Kidney (tissue), 14 donors: ENCODE data around the gene MDM2. TPM values are rescaled to one million over a fixed set of nuclear protein-coding genes. Genes with fewer than 3 reads are reported as not detected.
"Not testable (repeated sequence)": the region's sequence is repeated elsewhere in the genome, so short reads cannot be mapped to it uniquely, and the experiment has no call there.

Experiments used
- DNase-seq, 5 donors: peaks; one replicate each; pipeline ENCODE4 v3.0.0-alpha.2; 2013 to 2020
- FAIRE-seq: peaks from 2 replicates; lab custom pipeline; 2012; peaks lifted over from hg19 to GRCh38; lab: Jason Lieb, UNC
- H3K27ac ChIP-seq, 2 donors: one replicate each; pipeline ENCODE4 v1.7.0; 2013; ENCODE audit warnings: low read depth in 2 of 2, low read length in 2 of 2, inconsistent platforms in 1 of 2
- H3K27me3 ChIP-seq: one replicate; pipeline ENCODE4 v1.7.1; 2013; ENCODE audit warnings: low read length, inconsistent platforms; ENCODE audit not compliant: control insufficient read depth, insufficient read depth
- H3K36me3 ChIP-seq, 3 donors: one replicate each; pipeline versions ENCODE4 v1.7.0 to v1.7.1; 2013; ENCODE audit warnings: low read length in 3 of 3, control low read depth in 1 of 3, inconsistent platforms in 1 of 3; ENCODE audit not compliant: insufficient read depth in 3 of 3, control insufficient read depth in 2 of 3
- H3K4me1 ChIP-seq, 3 donors: one replicate each; pipeline versions ENCODE4 v1.7.0 to v1.7.1; 2013; ENCODE audit warnings: low read length in 3 of 3, inconsistent platforms in 1 of 3, low read depth in 1 of 3; ENCODE audit not compliant: control insufficient read depth in 2 of 3, insufficient read depth in 2 of 3
- H3K4me3 ChIP-seq, 3 donors: one replicate each; pipeline versions ENCODE4 v1.7.0 to v1.8.1; 2013; ENCODE audit warnings: low read length in 3 of 3, control low read depth in 1 of 3, inconsistent platforms in 1 of 3
- H3K9ac ChIP-seq, 3 donors: one replicate each; pipeline versions ENCODE4 v1.7.0 to v1.7.1; 2013; ENCODE audit warnings: low read length in 3 of 3, control low read depth in 1 of 3, inconsistent platforms in 1 of 3
- H3K9me3 ChIP-seq, 3 donors: one replicate each; pipeline versions ENCODE4 v1.7.0 to v1.7.1; 2013; ENCODE audit warnings: low read length in 3 of 3, control low read depth in 1 of 3, inconsistent platforms in 1 of 3; ENCODE audit not compliant: control insufficient read depth in 2 of 3, insufficient read depth in 1 of 3
- intact Hi-C: fragments of 100-400 bp; cut with DNase I; formaldehyde crosslinking; loops from one replicate; pipeline ENCODE4 v1.11.1; 2022
- polyA plus RNA-seq: library from polyadenylated mRNA; stranded (reverse); fragments of 350-450 nt; fragmentation: Illumina TruSeq; extraction: RNeasy Lipid Tissue Mini Kit (QIAGEN cat#74804); gene quantifications from one replicate; pipeline ENCODE4 v1.2.3, GENCODE V29; 2014; ENCODE audit warnings: low read depth, low replicate concordance; ENCODE audit not compliant: insufficient read depth
- total RNA-seq: library from RNA; stranded (reverse); fragmentation: NEBNext Ultra II Directional; extraction: Animal tissue kit (Norgen Biotek cat#: 25700); gene quantifications from one replicate; pipeline ENCODE4 v1.2.1, GENCODE V29; 2021
- TF ChIP-seq, protein P1 (sequence below): IDR thresholded peaks from 3 replicates; pipeline ENCODE4 v1.5.1; 2012; ENCODE audit warnings: mild to moderate bottlenecking, moderate library complexity, borderline replicate concordance; ENCODE audit not compliant: insufficient read depth; ENCODE audit errors: extremely low read depth
- donor health status: control.
- donor health status: control.
- donor health status: control.
- donor health status: control.
- donor health status: control.
- donor health status: DM: yes; HTN: yes; CAD: no.
- donor health status: Normal renal cell carcinoma (clear cell type).

The MDM2 gene
- total and polyA plus RNA-seq, 2 donors from 2014 or later, result 38.5 to 103 TPM

DNA sequence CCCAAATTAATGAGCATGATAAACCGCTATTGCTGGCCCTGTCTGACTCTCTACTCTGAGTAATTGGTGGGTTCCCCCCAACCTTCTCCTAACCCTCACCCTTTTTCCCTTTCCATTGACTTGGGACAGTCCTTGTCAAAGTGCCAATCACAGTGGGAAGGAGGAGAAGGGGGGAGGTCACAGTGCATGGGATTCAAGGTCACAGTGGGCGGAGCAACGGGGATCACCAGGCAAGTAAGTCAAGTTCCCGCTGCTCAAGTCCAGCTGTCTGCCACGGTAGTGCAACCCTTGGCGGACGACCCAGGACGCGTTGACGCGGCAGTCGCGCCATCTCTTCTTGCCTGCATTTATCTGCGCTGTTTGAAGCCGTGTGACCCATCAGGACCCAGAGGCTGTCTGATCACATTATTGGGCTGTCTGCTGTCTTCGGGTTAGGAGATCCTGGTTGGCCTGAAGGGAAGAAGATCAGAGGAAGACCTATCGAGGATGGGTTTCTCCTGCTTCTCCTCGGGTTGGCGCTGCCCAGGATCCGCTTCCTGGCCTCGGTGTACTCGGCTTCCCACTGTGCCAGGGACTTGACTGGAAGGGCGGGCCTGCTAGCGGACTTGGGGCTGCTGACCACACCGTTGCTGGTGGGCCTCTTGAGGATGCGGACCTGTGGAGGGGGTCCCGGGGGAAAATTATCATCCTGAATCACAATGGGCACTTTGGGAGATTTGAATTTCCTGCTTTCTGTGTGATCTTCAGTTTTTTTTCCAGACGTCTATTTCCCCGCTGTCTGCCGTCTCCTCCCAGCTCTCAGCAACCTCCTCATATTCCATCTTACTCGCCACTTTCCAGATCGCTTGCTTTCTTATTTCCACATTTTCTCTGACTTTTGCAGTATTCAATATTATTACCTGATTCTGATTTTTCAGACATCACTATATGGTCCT lies 3.1 kb upstream of the MDM2 start:
- intact Hi-C loops, result no loop called here
- Histone ChIP-seq H3K27me3 (no peaks in the 10 kb centered on the region), H3K36me3 (no peaks in the 10 kb centered on the region), H3K9me3 (no peaks in the 10 kb centered on the region), H3K4me1 (peaks cover 0 to 2% (median 0%) of the 10 kb centered on the region in 3 donors), H3K27ac (peak overlapping the region in 1 of 2 donors; percentile 38), H3K4me3 (no peak overlapping the region), H3K9ac (no peak overlapping the region)
- TF ChIP-seq, protein P1, sequence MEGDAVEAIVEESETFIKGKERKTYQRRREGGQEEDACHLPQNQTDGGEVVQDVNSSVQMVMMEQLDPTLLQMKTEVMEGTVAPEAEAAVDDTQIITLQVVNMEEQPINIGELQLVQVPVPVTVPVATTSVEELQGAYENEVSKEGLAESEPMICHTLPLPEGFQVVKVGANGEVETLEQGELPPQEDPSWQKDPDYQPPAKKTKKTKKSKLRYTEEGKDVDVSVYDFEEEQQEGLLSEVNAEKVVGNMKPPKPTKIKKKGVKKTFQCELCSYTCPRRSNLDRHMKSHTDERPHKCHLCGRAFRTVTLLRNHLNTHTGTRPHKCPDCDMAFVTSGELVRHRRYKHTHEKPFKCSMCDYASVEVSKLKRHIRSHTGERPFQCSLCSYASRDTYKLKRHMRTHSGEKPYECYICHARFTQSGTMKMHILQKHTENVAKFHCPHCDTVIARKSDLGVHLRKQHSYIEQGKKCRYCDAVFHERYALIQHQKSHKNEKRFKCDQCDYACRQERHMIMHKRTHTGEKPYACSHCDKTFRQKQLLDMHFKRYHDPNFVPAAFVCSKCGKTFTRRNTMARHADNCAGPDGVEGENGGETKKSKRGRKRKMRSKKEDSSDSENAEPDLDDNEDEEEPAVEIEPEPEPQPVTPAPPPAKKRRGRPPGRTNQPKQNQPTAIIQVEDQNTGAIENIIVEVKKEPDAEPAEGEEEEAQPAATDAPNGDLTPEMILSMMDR, result no peak
- DNase-seq (peak in 3 of 5 donors; percentile 11 to 86 (median 46)), FAIRE-seq (no peak)

DNA sequence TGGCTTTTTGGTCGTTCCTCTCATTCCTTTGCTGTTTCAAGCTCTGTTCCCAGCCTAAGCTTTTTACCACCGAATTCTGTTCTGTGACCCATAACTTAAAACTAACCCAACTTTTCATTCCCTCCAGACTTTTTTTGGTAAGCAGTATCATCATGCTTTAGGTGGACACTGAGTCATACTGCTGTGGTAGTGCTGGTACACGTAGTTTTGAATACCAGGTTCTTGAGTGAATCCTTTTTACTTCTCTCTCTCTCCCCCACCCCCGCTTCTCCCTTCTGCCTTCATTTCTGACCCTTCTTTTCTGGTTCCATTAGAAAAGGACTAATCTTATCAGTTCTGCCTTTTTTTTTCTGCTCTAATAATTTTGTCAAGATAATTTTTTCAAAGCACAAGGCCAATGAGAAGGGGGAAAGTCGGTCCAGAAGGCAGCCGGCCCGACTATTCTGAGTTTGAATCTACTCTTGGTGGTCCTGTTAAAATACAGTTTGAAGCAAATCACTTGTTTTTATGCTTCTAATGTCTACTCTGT lies 2.3 kb upstream of the MDM2 start:
- no peaks in the 10 kb centered on the region for H3K36me3 ChIP-seq
- intact Hi-C loops, result no loop called here
- TF ChIP-seq, protein P1, result no peak
- no peak overlapping the region for H3K4me3 ChIP-seq
- peaks cover 0 to 2% (median 0%) of the 10 kb centered on the region in 3 donors for H3K4me1 ChIP-seq
- no peaks in the 10 kb centered on the region for H3K9me3 ChIP-seq
- FAIRE-seq, result no peak
- no peak overlapping the region for H3K27ac ChIP-seq
- no peaks in the 10 kb centered on the region for H3K27me3 ChIP-seq
- no peak for DNase-seq
- no peak overlapping the region for H3K9ac ChIP-seq

- Histone ChIP-seq H3K27me3 (no peaks in the 10 kb centered on the region), H3K9me3 (no peaks in the 10 kb centered on the region), H3K27ac (no peak overlapping the region), H3K36me3 (no peaks in the 10 kb centered on the region), H3K9ac (no peak overlapping the region), H3K4me1 (peaks cover 0 to 2% (median 0%) of the 10 kb centered on the region in 3 donors), H3K4me3 (no peak overlapping the region)
- DNase-seq (no peak), FAIRE-seq (no peak)
- TF ChIP-seq, protein P1, result no peak
- intact Hi-C loops, result no loop called here
These were observed 1.3 kb upstream of the MDM2 start for GRCh38 chr12:68806488-68807237.

- H3K27me3 ChIP-seq, H3K36me3 ChIP-seq, H3K4me1 ChIP-seq, FAIRE-seq, H3K9me3 ChIP-seq, intact Hi-C loops: not testable (repeated sequence)
- Histone ChIP-seq H3K27ac (peak overlapping the region; percentile 98 to 99), H3K9ac (peak overlapping the region; percentile 54 to 99 (median 80)), H3K4me3 (peak overlapping the region; percentile 86 to 93 (median 92))
- DNase-seq, result peak in 1 of 5 donors; percentile 85
These were observed 752 bp upstream of the MDM2 start for GRCh38 chr12:68807274-68807575.
